Measurements from ENCODE around the gene BOC. TPM values are rescaled to one million over a fixed set of nuclear protein-coding genes. Genes with fewer than 3 reads are reported as not detected.

BOC gene
- total and polyA plus RNA-seq, 2 donors (not counting 3 experiments of a cell fraction or from before 2014, with no cell fraction given) = 0.07 TPM; not detected in 1

- dilution Hi-C loops (cut with MboI; ENCODE audit: extremely low pct_ligation_motif_present, low sequenced_read_pairs) (no loop called here), intact Hi-C loops (cut with micrococcal nuclease) (no loop called here)
- Histone ChIP-seq H2AFZ (ENCODE audit: low read depth, low read length) (no peak overlapping the region), H3K79me2 (ENCODE audit: control insufficient read depth, insufficient read depth, low read length) (no peaks in the 10 kb centered on the region), H3K9me1 (replicated peaks; ENCODE audit: control insufficient read depth, extremely low read depth, insufficient read depth, low read length) (no peaks in the 10 kb centered on the region), H3K27ac (ENCODE audit: insufficient read depth, low read depth, low read length) (no peak overlapping the region), H3K4me3 (replicated peaks in 1 of 3; ENCODE audit: insufficient read depth in 1 of 3, low read depth in 1 of 3, low read length in 3 of 3) (no peak overlapping the region), H3K4me1 (ENCODE audit: control insufficient read depth, extremely low read depth, insufficient read depth, low read length) (no peaks in the 10 kb centered on the region), H3K9me3 (replicated peaks; ENCODE audit: control insufficient read depth, insufficient read depth, low read length) (no peaks in the 10 kb centered on the region), H3K27me3 (ENCODE audit: control insufficient read depth in 2 of 2, insufficient read depth in 2 of 2, low read length in 2 of 2) (peaks cover 11 to 28% of the 10 kb centered on the region in 2 experiments), H3K9ac (replicated peaks; ENCODE audit: extremely low read depth, insufficient read depth, low read length) (no peak overlapping the region), H3K4me2 (ENCODE audit: insufficient read depth, low read length) (no peak overlapping the region), H3K36me3 (ENCODE audit: control insufficient read depth in 2 of 2, extremely low read depth in 1 of 2, insufficient read depth in 2 of 2, low read length in 2 of 2) (no peaks in the 10 kb centered on the region), H4K20me1 (replicated peaks; ENCODE audit: control insufficient read depth, extremely low read depth, insufficient read depth, low read length) (no peaks in the 10 kb centered on the region)
- CTCF ChIA-PET = no interaction called here
- TF ChIP-seq EZH2 (IDR thresholded peaks at IDR 0.05; ENCODE audit: borderline replicate concordance, low read depth, low read length, severe bottlenecking) (no peak), POLR2A (IDR thresholded peaks at IDR 0.05; ENCODE audit: low read depth, low read length) (no peak), POLR2AphosphoS5 (IDR thresholded peaks at IDR 0.05; ENCODE audit: insufficient read depth, low read depth, low read length) (no peak), FOS (IDR thresholded peaks at IDR 0.05; ENCODE audit: borderline replicate concordance, insufficient read depth, low read length) (no peak), JUN (IDR thresholded peaks at IDR 0.05; ENCODE audit: borderline replicate concordance, insufficient read depth, insufficient read length, low read depth) (no peak), GATA2 (IDR thresholded peaks at IDR 0.05; ENCODE audit: insufficient read depth, insufficient read length, low read depth, low read length) (no peak), MYC (IDR thresholded peaks at IDR 0.05; ENCODE audit: low read depth, low read length) (no peak)
- TF ChIP-seq, protein P1, sequence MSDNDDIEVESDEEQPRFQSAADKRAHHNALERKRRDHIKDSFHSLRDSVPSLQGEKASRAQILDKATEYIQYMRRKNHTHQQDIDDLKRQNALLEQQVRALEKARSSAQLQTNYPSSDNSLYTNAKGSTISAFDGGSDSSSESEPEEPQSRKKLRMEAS (IDR thresholded peaks at IDR 0.05; ENCODE audit: insufficient read depth, insufficient read length) = no peak
- TF ChIP-seq, protein P2, sequence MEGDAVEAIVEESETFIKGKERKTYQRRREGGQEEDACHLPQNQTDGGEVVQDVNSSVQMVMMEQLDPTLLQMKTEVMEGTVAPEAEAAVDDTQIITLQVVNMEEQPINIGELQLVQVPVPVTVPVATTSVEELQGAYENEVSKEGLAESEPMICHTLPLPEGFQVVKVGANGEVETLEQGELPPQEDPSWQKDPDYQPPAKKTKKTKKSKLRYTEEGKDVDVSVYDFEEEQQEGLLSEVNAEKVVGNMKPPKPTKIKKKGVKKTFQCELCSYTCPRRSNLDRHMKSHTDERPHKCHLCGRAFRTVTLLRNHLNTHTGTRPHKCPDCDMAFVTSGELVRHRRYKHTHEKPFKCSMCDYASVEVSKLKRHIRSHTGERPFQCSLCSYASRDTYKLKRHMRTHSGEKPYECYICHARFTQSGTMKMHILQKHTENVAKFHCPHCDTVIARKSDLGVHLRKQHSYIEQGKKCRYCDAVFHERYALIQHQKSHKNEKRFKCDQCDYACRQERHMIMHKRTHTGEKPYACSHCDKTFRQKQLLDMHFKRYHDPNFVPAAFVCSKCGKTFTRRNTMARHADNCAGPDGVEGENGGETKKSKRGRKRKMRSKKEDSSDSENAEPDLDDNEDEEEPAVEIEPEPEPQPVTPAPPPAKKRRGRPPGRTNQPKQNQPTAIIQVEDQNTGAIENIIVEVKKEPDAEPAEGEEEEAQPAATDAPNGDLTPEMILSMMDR (IDR thresholded peaks at IDR 0.05; ENCODE audit: extremely low read depth in 1 of 2, insufficient read depth in 1 of 2, low read depth in 1 of 2, low read length in 2 of 2) = no peak
- FAIRE-seq (no peak), DNase-seq (ENCODE audit: low read depth, low spot score) (no peak)
- POLR2A ChIA-PET = no interaction called here
- BruUV-seq (replicated peaks) = no TSS peak
Observed at GRCh38 chr3:113247675-113248458, 36.5 kb downstream of the BOC start.

Measured in endothelial cell of umbilical vein (primary cell).